Activated T-cell treated with anti-CD3 and anti-CD28 coated beads, Interleukin-2, amount 50 U/mL, for 1 hour (primary cell): ENCODE results near the gene GLS2.
"Not testable (repeated sequence)": the region's sequence is repeated elsewhere in the genome, so short reads cannot be mapped to it uniquely, and the experiment has no call there.

ENCODE experiments used
- DNase-seq: peaks from one replicate; pipeline ENCODE4 v3.0.0-alpha.2; 2020

GLS2 gene

DNA sequence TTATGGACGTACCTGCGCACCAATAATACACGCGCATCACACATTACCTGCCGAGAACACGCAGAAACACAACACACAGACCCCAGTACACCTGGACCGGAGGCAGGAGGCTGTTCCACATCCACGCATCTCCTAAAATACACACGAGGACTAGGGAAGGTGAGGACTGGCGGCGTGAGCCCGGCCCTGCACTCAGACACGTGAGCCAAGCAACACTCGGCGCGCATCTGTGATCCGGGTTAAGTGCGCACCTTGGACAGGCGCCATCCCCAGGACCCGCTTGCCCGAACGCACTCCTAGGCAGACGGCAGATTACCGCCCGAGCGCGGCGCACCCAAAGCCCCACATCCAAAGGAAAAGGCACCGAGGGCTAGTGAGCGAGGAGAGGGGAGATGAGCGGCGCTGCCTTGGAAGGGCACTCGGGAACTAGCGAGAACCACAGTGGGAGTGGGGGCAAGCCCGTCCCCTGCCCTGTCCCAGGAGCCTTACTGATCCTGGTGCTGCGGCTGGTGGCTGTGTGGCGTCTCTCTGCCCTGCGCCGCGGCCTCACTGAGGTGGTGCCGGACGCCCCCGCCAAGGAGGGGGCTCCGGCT lies 417 bp downstream of the GLS2 start:
- no peak for DNase-seq

DNA sequence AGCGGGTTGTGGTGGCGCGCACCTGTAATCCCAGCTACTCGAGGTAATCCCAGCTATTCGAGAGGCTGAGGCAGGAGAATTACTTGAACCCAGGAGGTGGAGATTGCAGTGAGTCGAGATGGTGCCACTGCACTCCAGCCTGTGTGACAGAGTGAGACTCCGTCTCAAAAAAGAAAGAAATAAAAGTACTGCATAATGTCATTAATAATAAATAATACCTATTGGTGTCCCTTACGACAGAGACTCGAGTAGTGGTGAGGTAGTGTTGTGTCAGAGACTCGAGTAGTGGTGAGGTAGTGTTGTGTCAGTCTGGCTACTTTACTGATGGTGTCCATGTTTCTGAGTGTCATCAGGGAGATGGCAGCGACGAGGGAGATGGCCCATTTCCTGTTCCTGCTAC lies 1.3 kb downstream of the GLS2 start:
- no peak for DNase-seq

DNA sequence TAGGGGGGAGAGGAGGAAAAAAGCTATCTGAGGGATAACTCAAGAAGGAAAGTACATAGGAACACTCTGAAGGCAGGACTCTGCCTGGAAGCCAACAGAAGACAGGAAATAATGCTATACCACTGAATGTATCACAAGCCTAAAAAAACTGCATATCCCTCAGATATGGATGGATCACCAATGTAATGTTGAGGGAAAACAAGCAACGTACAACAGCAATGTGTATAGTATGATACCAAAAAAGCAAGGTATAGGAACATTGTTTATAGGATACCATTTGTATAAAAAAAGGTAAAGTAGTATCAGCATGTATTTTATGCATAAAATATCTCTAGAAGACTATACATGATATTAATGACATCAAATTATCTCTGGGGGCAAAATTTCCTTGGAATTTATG lies 3.4 kb downstream of the GLS2 start:
- DNase-seq = no peak

GRCh38 chr12:56479625-56480024 lies 8.3 kb downstream of the GLS2 start:
- DNase-seq = no peak

GRCh38 chr12:56477521-56478225 lies 10.3 kb downstream of the GLS2 start:
- DNase-seq = no peak

DNA sequence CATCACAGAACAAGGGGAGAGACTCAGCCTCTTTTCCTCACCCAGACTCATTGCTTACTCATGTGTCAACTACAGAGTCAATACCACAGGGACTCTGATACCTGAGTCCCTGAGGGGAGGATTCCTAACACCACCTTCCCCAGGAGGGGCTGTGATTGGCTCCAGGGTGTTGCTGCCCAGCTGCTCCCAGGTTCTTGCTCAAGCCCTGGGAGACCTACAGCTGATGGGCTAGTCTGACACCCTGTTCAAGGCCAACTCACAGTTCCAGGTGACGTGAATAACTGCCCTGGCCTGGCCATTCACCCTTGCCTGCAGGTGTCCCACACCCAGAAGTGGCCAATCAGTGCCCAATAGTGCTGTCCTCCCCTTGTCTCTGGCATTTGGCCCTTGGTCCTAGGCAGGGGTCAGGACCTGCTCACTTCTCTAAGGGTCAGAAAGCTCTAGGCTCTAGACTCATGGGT lies 11.0 kb downstream of the GLS2 start:
- no peak for DNase-seq

DNA sequence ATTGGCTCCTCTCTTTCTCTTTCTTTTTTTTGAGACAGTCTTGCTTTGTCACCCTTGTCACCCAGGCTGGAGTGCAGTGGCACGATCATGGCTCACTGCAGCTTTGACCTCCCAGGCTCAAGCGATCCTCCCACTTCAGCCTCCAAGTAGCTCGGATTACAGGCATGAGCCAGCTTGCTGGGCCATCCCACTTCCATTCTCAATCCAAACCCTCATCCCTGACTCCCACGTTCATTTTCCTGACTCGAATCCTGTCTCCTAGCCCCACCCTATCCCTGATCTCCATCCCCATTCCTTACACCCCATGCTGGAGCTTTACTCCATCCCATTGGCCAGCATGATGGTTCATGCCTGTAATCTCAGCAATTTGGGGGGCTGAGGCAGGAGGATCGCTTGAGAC lies 11.8 kb downstream of the GLS2 start:
- DNase-seq = no peak

GRCh38 chr12:56474389-56474788 lies 13.6 kb downstream of the GLS2 start:
- no peak for DNase-seq

GRCh38 chr12:56469007-56469930 lies 18.7 kb downstream of the GLS2 start:
- no peak for DNase-seq

GRCh38 chr12:56468216-56469006 lies 19.6 kb downstream of the GLS2 start, which contains the start of gene SPRYD4:
SPRYD4 (plus strand) TSS chr12:56468578; CDS start chr12:56468592, 14 bp downstream.
- DNase-seq = peak; percentile 95

- DNase-seq = no peak
These were observed 25.4 kb downstream of the GLS2 start for GRCh38 chr12:56462565-56462964.

- DNase-seq = no peak
These were observed 26.5 kb downstream of the GLS2 start for GRCh38 chr12:56461235-56462159.

DNA sequence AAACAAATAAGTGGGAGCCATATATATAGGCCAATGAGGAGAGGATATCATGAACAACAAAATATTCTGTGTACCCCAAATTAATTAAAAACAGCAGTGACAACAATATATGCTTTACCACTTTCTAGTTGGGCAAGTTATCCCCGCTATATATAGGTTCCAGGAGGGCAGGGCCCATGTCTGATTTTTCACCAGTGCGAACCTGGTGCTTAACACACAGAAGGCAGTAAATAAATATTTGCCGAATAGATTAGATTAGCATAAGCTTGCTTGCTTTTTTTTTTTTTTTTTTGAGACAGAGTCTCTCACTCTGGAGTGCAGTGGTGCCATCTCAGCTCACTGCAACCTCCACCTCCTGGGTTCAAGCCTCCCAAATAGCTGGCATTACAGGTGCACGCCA lies 30.1 kb downstream of the GLS2 start:
- DNase-seq = no peak

DNA sequence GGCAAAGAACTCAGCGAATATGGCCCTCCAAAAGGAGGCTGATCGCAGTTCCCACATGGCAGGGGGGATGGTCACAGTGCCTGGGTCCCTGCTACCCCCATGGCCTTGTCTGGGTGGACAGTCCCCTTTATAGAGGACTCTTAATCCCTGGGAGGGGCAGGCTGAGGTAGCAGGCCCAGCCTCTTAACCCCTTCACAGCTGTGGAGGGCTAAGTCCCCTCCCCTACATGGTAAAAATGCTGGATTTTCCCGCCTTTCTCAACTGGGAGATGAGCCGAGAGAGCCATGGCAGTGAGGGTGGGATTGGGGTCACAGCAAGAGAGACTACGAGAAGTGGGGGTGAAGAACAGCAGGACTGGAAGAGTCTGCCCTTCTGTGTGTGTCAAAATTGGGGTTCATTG lies 33.4 kb downstream of the GLS2 start, which contains the start of gene MIP:
MIP (minus strand) TSS at position 101 of the 400 bp plus-strand sequence; CDS start at position 57, 44 bp downstream.
- no peak for DNase-seq

DNA sequence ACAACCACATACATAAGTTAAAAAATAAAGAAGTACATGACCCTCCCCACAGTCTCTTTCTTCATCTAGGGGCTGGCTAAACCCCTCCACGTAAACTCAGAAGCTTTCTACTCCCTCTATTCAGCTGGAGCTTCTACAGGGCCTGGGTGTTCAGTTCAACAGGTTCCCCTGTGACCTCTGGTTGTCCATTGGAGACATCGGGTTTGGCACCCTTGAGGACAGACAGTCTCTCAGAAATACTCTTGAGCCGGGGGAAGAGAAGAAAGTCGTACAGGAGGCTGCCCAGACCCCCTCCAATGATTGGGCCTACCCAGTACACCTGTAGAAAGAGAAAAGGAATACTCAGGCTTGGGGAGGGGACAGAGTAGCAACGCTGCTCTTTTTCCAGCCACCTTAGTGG lies 36.8 kb downstream of the GLS2 start:
- no peak for DNase-seq

GRCh38 chr12:56450241-56450640 lies 37.7 kb downstream of the GLS2 start:
- DNase-seq = no peak

GRCh38 chr12:56449622-56449984 lies 38.4 kb downstream of the GLS2 start:
- no peak for DNase-seq

DNA sequence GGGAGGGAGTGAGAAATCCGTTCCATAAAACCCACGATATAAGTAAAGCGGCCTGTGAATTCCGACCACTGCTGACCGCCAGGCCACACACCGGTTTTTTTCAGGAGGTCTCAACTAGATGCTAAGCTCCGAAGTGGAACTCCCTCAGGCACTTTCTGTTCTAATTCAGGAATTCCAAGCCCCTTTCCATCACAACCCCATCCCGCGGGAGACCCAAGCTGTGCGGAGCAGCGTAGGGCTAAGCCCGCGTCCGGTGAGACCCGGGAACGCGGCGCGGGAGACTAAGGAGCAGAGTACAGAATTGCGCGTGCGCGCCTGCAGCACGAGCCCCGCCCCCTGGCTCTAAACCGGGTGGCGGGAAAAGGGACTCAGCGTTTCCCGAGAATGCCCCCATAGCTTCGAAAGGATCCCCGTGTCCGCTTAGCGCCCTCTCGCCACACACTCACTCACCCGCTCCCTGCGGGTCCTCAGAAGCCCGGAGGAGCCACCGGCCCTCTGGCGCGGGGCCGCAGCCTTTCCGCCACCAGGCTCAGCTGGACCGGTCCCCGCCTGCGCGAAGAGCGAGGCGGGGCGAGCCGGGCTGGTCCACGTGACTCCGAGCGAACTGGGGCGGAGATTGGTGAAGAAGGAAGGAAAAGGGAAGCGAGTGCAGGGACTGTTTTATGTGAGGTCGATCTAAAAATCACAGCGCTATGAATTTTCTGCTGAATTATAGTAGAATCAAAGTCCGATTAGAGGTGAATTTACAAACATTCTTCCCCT lies 38.9 kb downstream of the GLS2 start, which contains the start of gene TIMELESS:
TIMELESS (minus strand) TSS at position 567 of the 762 bp plus-strand sequence. CDS start 15,256 bp downstream, outside the sequence.
- DNase-seq = peak; percentile 89

DNA sequence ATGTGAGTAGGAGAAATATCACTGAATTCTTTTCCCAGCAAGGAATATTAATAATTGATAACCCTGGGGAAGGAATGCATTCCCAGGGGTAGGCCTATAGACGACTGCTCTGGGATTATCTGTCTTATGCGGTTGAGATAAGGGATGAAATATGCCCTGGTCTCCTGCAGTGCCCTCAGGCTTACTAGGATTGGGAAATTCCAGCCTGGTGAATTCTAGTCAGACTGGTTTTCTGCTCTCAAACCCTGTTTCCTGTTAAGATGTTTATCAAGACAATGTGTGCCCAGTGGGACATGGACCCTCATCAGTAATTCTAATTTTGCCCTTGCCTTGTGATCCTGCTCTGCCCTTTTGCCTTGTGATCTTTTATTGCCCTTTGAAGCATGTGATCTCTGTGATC lies 44.8 kb downstream of the GLS2 start:
- not testable (repeated sequence) for DNase-seq

DNA sequence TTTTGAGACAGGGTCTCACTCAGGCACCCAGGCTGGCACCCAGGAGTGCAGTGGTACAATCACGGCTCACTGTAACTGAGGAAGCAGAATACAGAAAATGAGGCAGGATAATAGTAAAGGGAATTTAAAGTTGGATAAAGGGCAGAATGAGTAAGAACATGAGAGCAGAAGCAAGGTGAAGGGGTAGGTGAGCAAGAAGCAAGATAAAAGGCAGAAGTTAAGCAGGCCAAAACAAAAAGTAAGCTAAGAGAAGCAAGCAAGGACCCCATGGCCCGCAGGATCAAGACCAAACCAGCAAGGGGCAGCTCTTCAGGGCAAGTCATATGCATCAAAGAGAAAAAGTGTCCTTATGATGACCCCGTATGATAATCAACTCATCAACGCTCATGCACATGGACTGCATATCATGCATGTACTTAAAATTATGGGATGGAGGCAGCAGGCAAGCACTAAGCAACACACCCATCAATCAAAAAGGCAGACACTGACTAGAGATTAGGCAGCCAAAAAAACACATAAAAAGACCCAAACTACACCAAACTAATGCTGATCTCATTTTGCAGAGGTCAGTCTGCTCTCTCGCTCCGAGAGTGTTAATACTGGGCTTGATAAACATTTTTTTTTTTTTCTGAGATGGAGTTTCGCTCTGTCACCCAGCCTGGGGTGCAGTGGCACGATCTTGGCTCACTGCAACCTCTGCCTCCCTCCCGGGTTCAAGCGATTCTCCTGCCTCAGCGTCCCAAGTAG lies 50.4 kb downstream of the GLS2 start:
- DNase-seq = no peak
